HEK293T (cell line): Measurements from ENCODE around the gene DNAAF5.

Experiments used
- CTCF ChIA-PET: fragments of 350-600 bp; formaldehyde crosslinking; extraction: SDS; loops from one replicate; lab custom pipeline; 2021; ENCODE audit warnings: antibody characterized with exemption, inconsistent platforms; lab: Yijun Ruan, JAX
- POLR2A ChIA-PET: fragments of 350-600 bp; formaldehyde crosslinking; extraction: SDS; loops from one replicate; lab custom pipeline; 2020; ENCODE audit warnings: antibody characterized with exemption, inconsistent platforms; lab: Yijun Ruan, JAX
- DNase-seq: peaks from one replicate; pipeline ENCODE4 v3.0.0; 2012; ENCODE audit warnings: mixed read lengths; ENCODE audit errors: extremely low spot score
- ARNT ChIP-seq: fragments of 450-650 bp; IDR thresholded peaks from 2 replicates; pipeline ENCODE4 v1.6.1; 2017; ENCODE audit warnings: mild to moderate bottlenecking
- BHLHE40 ChIP-seq: fragments of 450-650 bp; IDR thresholded peaks from 2 replicates; pipeline ENCODE4 v1.6.1; 2016; ENCODE audit warnings: mild to moderate bottlenecking, moderate library complexity, borderline replicate concordance
- CTBP1 ChIP-seq: fragments of 450-650 bp; IDR thresholded peaks from 2 replicates; pipeline ENCODE4 v1.6.1; 2016; ENCODE audit warnings: borderline replicate concordance
- ELF4 ChIP-seq: fragments of 450-650 bp; IDR thresholded peaks from 2 replicates; pipeline ENCODE4 v1.6.1; 2017; ENCODE audit warnings: antibody characterized with exemption
- FOXA1 ChIP-seq: fragments of 450-650 bp; IDR thresholded peaks from 2 replicates; pipeline ENCODE4 v1.6.1; 2016; ENCODE audit warnings: mild to moderate bottlenecking
- FOXK2 ChIP-seq: fragments of 450-650 bp; IDR thresholded peaks from 2 replicates; pipeline ENCODE4 v1.6.1; 2016; ENCODE audit warnings: mild to moderate bottlenecking
- FOXM1 ChIP-seq: fragments of 450-650 bp; IDR thresholded peaks from 2 replicates; pipeline ENCODE4 v1.6.1; 2017; ENCODE audit warnings: mild to moderate bottlenecking, borderline replicate concordance
- HDGF ChIP-seq: fragments of 450-650 bp; IDR thresholded peaks from 2 replicates; pipeline ENCODE4 v1.6.1; 2017; ENCODE audit warnings: antibody characterized with exemption, borderline replicate concordance
- L3MBTL2 ChIP-seq: fragments of 450-650 bp; conservative IDR thresholded peaks from 2 replicates; pipeline ENCODE4 v1.6.1; 2016; ENCODE audit warnings: mild to moderate bottlenecking
- LEF1 ChIP-seq: fragments of 450-650 bp; IDR thresholded peaks from 2 replicates; pipeline ENCODE4 v1.6.1; 2017; ENCODE audit warnings: mild to moderate bottlenecking, borderline replicate concordance
- NFRKB ChIP-seq: fragments of 450-650 bp; IDR thresholded peaks from 2 replicates; pipeline ENCODE4 v1.6.1; 2016; ENCODE audit warnings: mild to moderate bottlenecking, moderate library complexity
- PKNOX1 ChIP-seq: fragments of 450-650 bp; IDR thresholded peaks from 2 replicates; pipeline ENCODE4 v1.6.1; 2016
- SP1 ChIP-seq: fragments of 450-650 bp; IDR thresholded peaks from 2 replicates; pipeline ENCODE4 v1.6.1; 2017
- SUZ12 ChIP-seq: fragments of 450-650 bp; IDR thresholded peaks from 2 replicates; pipeline ENCODE4 v1.6.1; 2016; ENCODE audit warnings: mild to moderate bottlenecking
- TARDBP ChIP-seq: fragments of 450-650 bp; IDR thresholded peaks from 2 replicates; pipeline ENCODE4 v1.6.1; 2016
- ZNF384 ChIP-seq: fragments of 450-650 bp; IDR thresholded peaks from 2 replicates; pipeline ENCODE4 v1.6.1; 2016

DNAAF5 gene

GRCh38 chr7:711922-712380 is 14.5 kb upstream of the DNAAF5 start:
- no peak for DNase-seq
- ChIA-PET CTCF (no interaction called here), POLR2A (no interaction called here)
- TF ChIP-seq ELF4: no peak
- TF ChIP-seq BHLHE40: no peak
- TF ChIP-seq FOXK2: no peak
- TF ChIP-seq SUZ12: no peak
- no peak for TF ChIP-seq CTBP1
- no peak for TF ChIP-seq FOXM1
- no peak for TF ChIP-seq LEF1
- TF ChIP-seq TARDBP: no peak
- no peak for TF ChIP-seq SP1
- no peak for TF ChIP-seq FOXA1
- TF ChIP-seq L3MBTL2: no peak
- TF ChIP-seq PKNOX1: no peak
- TF ChIP-seq HDGF: no peak
- no peak for TF ChIP-seq ZNF384
- TF ChIP-seq NFRKB: no peak

- TF ChIP-seq ELF4: no peak
- TF ChIP-seq CTBP1: no peak
- no peak for TF ChIP-seq FOXK2
- no peak for TF ChIP-seq FOXM1
- TF ChIP-seq PKNOX1: no peak
- no peak for TF ChIP-seq FOXA1
- no peak for TF ChIP-seq ARNT
- no peak for TF ChIP-seq SP1
- TF ChIP-seq L3MBTL2: no peak
- TF ChIP-seq BHLHE40: no peak
- TF ChIP-seq TARDBP: no peak
- TF ChIP-seq NFRKB: no peak
- TF ChIP-seq ZNF384: no peak
- no peak for TF ChIP-seq HDGF
- TF ChIP-seq SUZ12: no peak
- no peak for TF ChIP-seq LEF1
- CTCF ChIA-PET: no interaction called here
- DNase-seq: no peak
- POLR2A ChIA-PET: no interaction called here
Measured at GRCh38 chr7:712381-713138, 13.9 kb upstream of the DNAAF5 start.

GRCh38 chr7:713139-713457 is 13.4 kb upstream of the DNAAF5 start:
- TF ChIP-seq L3MBTL2: no peak
- TF ChIP-seq TARDBP: no peak
- no peak for TF ChIP-seq HDGF
- no peak for TF ChIP-seq LEF1
- TF ChIP-seq FOXM1: no peak
- POLR2A ChIA-PET: no interaction called here
- no peak for DNase-seq
- CTCF ChIA-PET: no interaction called here

- TF ChIP-seq L3MBTL2: no peak
- no peak for TF ChIP-seq FOXK2
- ChIA-PET POLR2A (no interaction called here), CTCF (no interaction called here)
- DNase-seq: no peak
Measured at GRCh38 chr7:713488-714230, 12.8 kb upstream of the DNAAF5 start.

- TF ChIP-seq BHLHE40: no peak
- TF ChIP-seq ELF4: no peak
- TF ChIP-seq NFRKB: no peak
Measured at GRCh38 chr7:714251-714671, 12.2 kb upstream of the DNAAF5 start.

GRCh38 chr7:716222-716621 is 10.3 kb upstream of the DNAAF5 start:
- DNase-seq: no peak
- ChIA-PET POLR2A (no interaction called here), CTCF (no interaction called here)
- TF ChIP-seq NFRKB (no peak), SUZ12 (no peak), FOXK2 (no peak), L3MBTL2 (no peak), LEF1 (no peak), SP1 (no peak), ELF4 (no peak), FOXM1 (no peak), ARNT (no peak), BHLHE40 (no peak), PKNOX1 (no peak), HDGF (no peak), FOXA1 (no peak)

More at GRCh38 chr7:714251-714671, 12.2 kb upstream of the DNAAF5 start:
- ChIA-PET CTCF (no interaction called here), POLR2A (no interaction called here)
- no peak for DNase-seq
